Testis (tissue), 3 donors: ENCODE results near the gene DCST2. TPM values are rescaled to one million over a fixed set of nuclear protein-coding genes. Genes with fewer than 3 reads are reported as not detected.

ENCODE experiments used
- DNase-seq: peaks from one replicate; pipeline ENCODE4 v3.0.0-alpha.2; 2019
- H3K27ac ChIP-seq, 2 donors: fragments of 200-600 bp; sonication (generic); one replicate each; pipeline ENCODE4 v1.5.1; 2019
- H3K27me3 ChIP-seq: fragments of 200-600 bp; sonication (generic); one replicate; pipeline ENCODE4 v1.5.1; 2019
- H3K36me3 ChIP-seq: fragments of 200-600 bp; sonication (generic); one replicate; pipeline ENCODE4 v1.5.1; 2017; ENCODE audit warnings: low read depth; ENCODE audit errors: missing control alignments
- H3K4me1 ChIP-seq: fragments of 200-600 bp; sonication (generic); one replicate; pipeline ENCODE4 v1.5.1; 2019
- H3K4me3 ChIP-seq, 2 donors: fragments of 200-600 bp; sonication (generic); one replicate each; pipeline ENCODE4 v1.5.1; 2017 to 2019
- H3K9me3 ChIP-seq: fragments of 200-600 bp; sonication (generic); one replicate; pipeline ENCODE4 v1.5.1; 2017
- POLR2A ChIP-seq: fragments of 450-650 bp; IDR thresholded peaks from one replicate; pipeline ENCODE4 v1.6.1; 2017; ENCODE audit warnings: antibody characterized with exemption, mild to moderate bottlenecking, moderate library complexity
- WGBS, 2 donors: methylation state at CpG; one replicate each; pipeline ENCODE4 v1.1.5; 2018; 5-methylcytosine and 5-hydroxymethylcytosine counted together
- intact Hi-C: fragments of 100-400 bp; cut with DNase I; formaldehyde crosslinking; loops from one replicate; pipeline ENCODE4 v1.15.1; 2023; ENCODE audit warnings: low total_unique reads
- polyA plus RNA-seq: library from polyadenylated mRNA; stranded (reverse); fragments of 350-450 nt; fragmentation: Illumina TruSeq; extraction: RNeasy Lipid Tissue Mini Kit (QIAGEN cat#74804); gene quantifications from one replicate; pipeline ENCODE4 v1.2.3, GENCODE V29; 2014; ENCODE audit warnings: low read depth, low replicate concordance; ENCODE audit not compliant: insufficient read depth
- total RNA-seq, 2 donors: library from RNA; depleted of rRNA; stranded (reverse); fragments of >200 nt; gene quantifications; one replicate each; pipeline ENCODE4 v1.2.3, GENCODE V29; 2016
- TF ChIP-seq, protein P1 (sequence below), 3 experiments: fragments of 450-650 bp in 2 of 3; fragments of 200-600 bp in 1 of 3; sonication (generic) in 1 of 3; IDR thresholded peaks; one replicate each; pipeline ENCODE4 v1.5.1; 2016 to 2019; ENCODE audit warnings: antibody characterized with exemption in 3 of 3, mild to moderate bottlenecking in 2 of 3, moderate library complexity in 1 of 3

DCST2 gene
- total and polyA plus RNA-seq, 3 donors from 2014 or later, result 9.9 to 20.4 (median 14.4) TPM

DNA sequence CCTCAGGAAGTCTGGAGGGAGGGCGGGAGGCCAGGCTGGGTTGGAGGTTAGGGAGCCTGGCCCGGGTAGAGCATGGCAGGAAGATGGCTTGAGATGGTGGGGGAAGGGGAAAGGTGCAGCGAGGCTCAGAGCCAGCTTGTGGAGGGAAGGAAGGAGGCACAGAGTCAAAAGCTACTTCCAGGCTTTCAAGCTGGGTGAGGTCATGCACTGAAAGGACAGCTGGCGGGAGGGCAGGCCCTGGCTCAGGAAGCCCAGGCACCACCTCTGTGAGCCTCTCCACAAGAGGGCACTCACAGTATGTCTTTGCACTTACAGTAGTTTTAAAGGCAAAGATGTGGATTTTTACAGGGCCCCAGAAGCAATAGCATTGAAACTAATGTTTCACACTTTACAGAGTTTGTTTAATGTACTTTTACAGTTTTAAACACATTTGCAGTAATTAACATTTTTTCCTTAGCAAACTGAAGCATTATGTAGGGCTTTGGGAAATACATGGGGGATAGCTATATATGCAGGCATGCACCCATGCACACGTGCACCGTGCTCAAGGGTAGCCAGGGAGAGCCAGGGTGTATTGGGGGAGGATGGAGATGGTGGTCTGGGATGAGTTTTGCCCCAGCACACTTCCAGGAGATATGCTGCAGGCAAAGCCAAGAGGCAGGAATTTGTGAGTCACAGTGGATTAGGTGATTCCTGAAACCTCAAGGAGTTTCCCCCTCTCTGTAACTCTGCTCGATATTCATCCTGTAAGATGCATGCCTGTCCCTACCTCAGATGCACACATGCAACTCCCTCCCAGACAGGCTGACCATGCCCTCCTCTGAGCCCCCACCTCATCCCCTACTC, 11.5 kb upstream of the DCST2 start:
- H3K27me3 ChIP-seq, result no peaks in the 10 kb centered on the region
- H3K4me3 ChIP-seq, result no peak overlapping the region
- peaks cover 5% of the 10 kb centered on the region for H3K4me1 ChIP-seq
- intact Hi-C loops, result no loop called here
- 78 to 80% methylated on average over 7 of the region's 7 CpGs for WGBS, 2 donors
- H3K9me3 ChIP-seq, result no peaks in the 10 kb centered on the region
- H3K36me3 ChIP-seq, result no peaks in the 10 kb centered on the region
- H3K27ac ChIP-seq, result no peak overlapping the region
- peak; percentile 85 for DNase-seq
- TF ChIP-seq, protein P1, sequence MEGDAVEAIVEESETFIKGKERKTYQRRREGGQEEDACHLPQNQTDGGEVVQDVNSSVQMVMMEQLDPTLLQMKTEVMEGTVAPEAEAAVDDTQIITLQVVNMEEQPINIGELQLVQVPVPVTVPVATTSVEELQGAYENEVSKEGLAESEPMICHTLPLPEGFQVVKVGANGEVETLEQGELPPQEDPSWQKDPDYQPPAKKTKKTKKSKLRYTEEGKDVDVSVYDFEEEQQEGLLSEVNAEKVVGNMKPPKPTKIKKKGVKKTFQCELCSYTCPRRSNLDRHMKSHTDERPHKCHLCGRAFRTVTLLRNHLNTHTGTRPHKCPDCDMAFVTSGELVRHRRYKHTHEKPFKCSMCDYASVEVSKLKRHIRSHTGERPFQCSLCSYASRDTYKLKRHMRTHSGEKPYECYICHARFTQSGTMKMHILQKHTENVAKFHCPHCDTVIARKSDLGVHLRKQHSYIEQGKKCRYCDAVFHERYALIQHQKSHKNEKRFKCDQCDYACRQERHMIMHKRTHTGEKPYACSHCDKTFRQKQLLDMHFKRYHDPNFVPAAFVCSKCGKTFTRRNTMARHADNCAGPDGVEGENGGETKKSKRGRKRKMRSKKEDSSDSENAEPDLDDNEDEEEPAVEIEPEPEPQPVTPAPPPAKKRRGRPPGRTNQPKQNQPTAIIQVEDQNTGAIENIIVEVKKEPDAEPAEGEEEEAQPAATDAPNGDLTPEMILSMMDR (IDR thresholded peaks at IDR 0.05), result peak in 2 of 3 experiments; percentile 53 to 55
- TF ChIP-seq POLR2A, result no peak

DNA sequence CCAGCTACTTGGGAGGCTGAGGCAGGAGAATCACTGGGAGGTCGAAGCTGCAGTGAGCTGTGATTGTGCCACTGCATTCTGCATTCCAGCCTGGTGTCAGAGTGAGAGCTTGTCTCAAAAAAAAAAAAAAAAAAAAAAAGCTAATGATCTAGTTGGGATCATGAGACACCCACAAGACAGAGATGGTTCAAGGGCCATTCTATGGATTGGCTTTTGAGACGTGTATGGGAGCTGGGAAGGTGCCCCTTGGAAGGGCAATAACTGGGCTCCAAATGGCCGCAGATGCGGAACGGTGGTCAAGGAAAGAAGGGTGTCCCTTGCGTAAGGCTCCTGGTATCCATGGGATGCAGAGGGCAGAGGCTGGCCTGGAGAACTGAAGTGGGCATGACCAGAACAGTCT, 10.8 kb upstream of the DCST2 start:
- no peak overlapping the region for H3K4me3 ChIP-seq
- no peak for DNase-seq
- H3K27me3 ChIP-seq, result no peaks in the 10 kb centered on the region
- intact Hi-C loops, result no loop called here
- no peaks in the 10 kb centered on the region for H3K4me1 ChIP-seq
- H3K36me3 ChIP-seq, result no peaks in the 10 kb centered on the region
- no peaks in the 10 kb centered on the region for H3K9me3 ChIP-seq
- TF ChIP-seq, protein P1 (IDR thresholded peaks at IDR 0.05), result no peak
- no peak for TF ChIP-seq POLR2A
- WGBS, 2 donors, result 84 to 95% methylated on average over 6 of the region's 6 CpGs
- no peak overlapping the region for H3K27ac ChIP-seq

GRCh38 chr1:155043793-155044192, 10.2 kb upstream of the DCST2 start:
- H3K4me3 ChIP-seq, result no peak overlapping the region
- no peaks in the 10 kb centered on the region for H3K36me3 ChIP-seq
- no peaks in the 10 kb centered on the region for H3K27me3 ChIP-seq
- no peak overlapping the region for H3K27ac ChIP-seq
- 83 to 93% methylated on average over 3 of the region's 3 CpGs for WGBS, 2 donors
- intact Hi-C loops, result no loop called here
- TF ChIP-seq POLR2A, result no peak
- TF ChIP-seq, protein P1 (IDR thresholded peaks at IDR 0.05), result no peak
- no peak for DNase-seq
- no peaks in the 10 kb centered on the region for H3K9me3 ChIP-seq
- H3K4me1 ChIP-seq, result no peaks in the 10 kb centered on the region

GRCh38 chr1:155043301-155043702, 9.7 kb upstream of the DCST2 start:
- H3K27me3 ChIP-seq, result no peaks in the 10 kb centered on the region
- 73 to 93% methylated on average over 4 to 12 of the region's 12 CpGs for WGBS, 2 donors
- no peak for DNase-seq
- no peak for TF ChIP-seq POLR2A
- TF ChIP-seq, protein P1 (IDR thresholded peaks at IDR 0.05), result no peak
- intact Hi-C loops, result no loop called here
- no peaks in the 10 kb centered on the region for H3K36me3 ChIP-seq
- no peaks in the 10 kb centered on the region for H3K9me3 ChIP-seq
- no peak overlapping the region for H3K4me3 ChIP-seq
- no peaks in the 10 kb centered on the region for H3K4me1 ChIP-seq
- no peak overlapping the region for H3K27ac ChIP-seq

DNA sequence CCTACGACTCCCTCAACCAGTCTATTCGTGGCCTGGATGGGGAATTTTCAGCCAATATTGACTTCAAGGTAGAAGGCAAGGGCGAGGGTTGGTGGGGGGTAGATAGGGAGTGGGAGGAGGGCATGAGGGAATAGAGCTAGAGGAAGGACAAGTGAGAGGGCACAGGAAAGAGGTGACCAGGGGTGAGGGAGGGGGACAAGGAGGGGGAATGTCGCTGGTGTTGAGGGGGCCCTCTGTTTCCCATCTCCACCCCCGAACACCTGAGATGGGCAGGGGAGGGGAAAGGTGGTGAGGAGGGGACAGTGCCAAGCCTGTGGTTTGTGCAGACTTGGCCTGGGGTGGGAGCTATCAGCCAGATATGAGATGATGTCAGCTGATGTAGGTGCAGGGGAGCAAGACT, 9.2 kb upstream of the DCST2 start:
- no peaks in the 10 kb centered on the region for H3K4me1 ChIP-seq
- no peak overlapping the region for H3K4me3 ChIP-seq
- no peaks in the 10 kb centered on the region for H3K9me3 ChIP-seq
- no peaks in the 10 kb centered on the region for H3K36me3 ChIP-seq
- TF ChIP-seq, protein P1 (IDR thresholded peaks at IDR 0.05), result no peak
- TF ChIP-seq POLR2A, result no peak
- WGBS, 2 donors, result 74 to 90% methylated on average over 5 of the region's 5 CpGs
- DNase-seq, result no peak
- H3K27me3 ChIP-seq, result no peaks in the 10 kb centered on the region
- intact Hi-C loops, result no loop called here
- no peak overlapping the region for H3K27ac ChIP-seq
